Liver (tissue), 9 donors: ENCODE data around the gene ZNF366. TPM values are rescaled to one million over a fixed set of nuclear protein-coding genes. Genes with fewer than 3 reads are reported as not detected.

ENCODE experiments used
- DNase-seq: peaks from one replicate; pipeline ENCODE4 v3.0.0-alpha.2; 2017; ENCODE audit warnings: low spot score
- H3K27ac ChIP-seq, 2 donors: one replicate each; pipeline ENCODE4 v1.7.0; 2013; ENCODE audit warnings: inconsistent platforms in 2 of 2, low read length in 2 of 2, control low read depth in 1 of 2, low read depth in 1 of 2, mild to moderate bottlenecking in 1 of 2
- H3K27me3 ChIP-seq, 4 donors: one replicate each; pipeline versions ENCODE4 v1.6.1 to v1.7.0; 2013; ENCODE audit warnings: low read length in 3 of 4, inconsistent platforms in 1 of 4, mild to moderate bottlenecking in 1 of 4, moderate library complexity in 1 of 4; ENCODE audit not compliant: control insufficient read depth in 4 of 4, insufficient read depth in 4 of 4
- H3K36me3 ChIP-seq, 4 donors: one replicate each; pipeline versions ENCODE4 v1.6.1 to v1.7.0; 2013; ENCODE audit warnings: low read length in 3 of 4, mild to moderate bottlenecking in 3 of 4, low read depth in 1 of 4, moderate library complexity in 1 of 4; ENCODE audit not compliant: control insufficient read depth in 4 of 4, insufficient read depth in 3 of 4
- H3K4me1 ChIP-seq, 4 donors: one replicate each; pipeline versions ENCODE4 v1.6.1 to v1.7.0; 2013; ENCODE audit warnings: low read length in 3 of 4, mild to moderate bottlenecking in 3 of 4, moderate library complexity in 1 of 4; ENCODE audit not compliant: control insufficient read depth in 4 of 4, insufficient read depth in 4 of 4
- H3K4me3 ChIP-seq, 3 donors: one replicate each; pipeline versions ENCODE4 v1.6.1 to v1.7.0; 2013; ENCODE audit warnings: low read length in 3 of 3, control low read depth in 1 of 3, low read depth in 1 of 3, mild to moderate bottlenecking in 1 of 3
- H3K9ac ChIP-seq, 2 donors: one replicate each; pipeline ENCODE4 v1.7.0; 2013; ENCODE audit warnings: low read length in 2 of 2, mild to moderate bottlenecking in 2 of 2, moderate library complexity in 2 of 2, control low read depth in 1 of 2, low read depth in 1 of 2
- H3K9me3 ChIP-seq, 4 donors: one replicate each; pipeline versions ENCODE4 v1.6.1 to v1.7.0; 2013; ENCODE audit warnings: low read length in 3 of 4; ENCODE audit not compliant: control insufficient read depth in 4 of 4
- CTCF ChIP-seq: fragments of 150-350 bp; IDR thresholded peaks from 2 replicates; pipeline ENCODE4 v1.5.1; 2017; ENCODE audit warnings: improper control_type of control experiment, low read depth, low read length; ENCODE audit not compliant: missing input control
- EGR1 ChIP-seq, 2 donors: IDR thresholded peaks; 2 replicates each; pipeline ENCODE4 v1.6.1; 2016 to 2018; ENCODE audit warnings: antibody characterized with exemption in 2 of 2, low read depth in 2 of 2
- GABPA ChIP-seq, 2 donors: IDR thresholded peaks in 1 of 2; conservative IDR thresholded peaks in 1 of 2; 2 replicates each; pipeline ENCODE4 v1.6.1; 2016; ENCODE audit warnings: antibody characterized with exemption in 2 of 2, mild to moderate bottlenecking in 1 of 2, moderate library complexity in 1 of 2
- HNF4A ChIP-seq, 2 donors: conservative IDR thresholded peaks; 2 replicates each; pipeline ENCODE4 v1.6.1; 2016; ENCODE audit warnings: antibody characterized with exemption in 2 of 2, mild to moderate bottlenecking in 2 of 2
- HNF4G ChIP-seq: IDR thresholded peaks from 2 replicates; pipeline ENCODE4 v1.6.1; 2016; ENCODE audit warnings: antibody characterized with exemption
- JUND ChIP-seq, 2 donors: IDR thresholded peaks; 2 replicates each; pipeline ENCODE4 v1.6.1; 2016; ENCODE audit warnings: antibody characterized with exemption in 2 of 2
- MAX ChIP-seq: IDR thresholded peaks from 2 replicates; pipeline ENCODE4 v1.6.1; 2016; ENCODE audit warnings: antibody characterized with exemption
- NR2F2 ChIP-seq: IDR thresholded peaks from 2 replicates; pipeline ENCODE4 v1.6.1; 2016; ENCODE audit warnings: antibody characterized with exemption
- RAD21 ChIP-seq, 2 donors: IDR thresholded peaks; 2 replicates each; pipeline ENCODE4 v1.6.1; 2016; ENCODE audit warnings: antibody characterized with exemption in 2 of 2, mild to moderate bottlenecking in 2 of 2
- REST ChIP-seq: IDR thresholded peaks from 2 replicates; pipeline ENCODE4 v1.6.1; 2016; ENCODE audit warnings: antibody characterized with exemption, mild to moderate bottlenecking
- SP1 ChIP-seq: IDR thresholded peaks from 2 replicates; pipeline ENCODE4 v1.6.1; 2018; ENCODE audit warnings: antibody characterized with exemption, mild to moderate bottlenecking
- TAF1 ChIP-seq: conservative IDR thresholded peaks from 2 replicates; pipeline ENCODE4 v1.6.1; 2016; ENCODE audit warnings: antibody characterized with exemption, mild to moderate bottlenecking
- ZBTB33 ChIP-seq: IDR thresholded peaks from 2 replicates; pipeline ENCODE4 v1.6.1; 2016; ENCODE audit warnings: antibody characterized with exemption
- polyA plus RNA-seq, 2 donors: library from polyadenylated mRNA; stranded (reverse) in 1 of 2; unstranded in 1 of 2; fragments of 200-250 nt in 1 of 2; fragments of >200 nt in 1 of 2; fragmentation: Nextera tagmentation in 1 of 2; extraction: Ambion mirVana in 1 of 2; gene quantifications; one replicate each; pipeline versions ENCODE4 v1.2.1 to v1.2.3, GENCODE V29; 2013 to 2015
- total RNA-seq, 2 donors: library from RNA; depleted of rRNA; stranded (reverse); fragments of >200 nt; gene quantifications; one replicate each; pipeline ENCODE4 v1.2.3, GENCODE V29; 2014
- TF ChIP-seq, protein P1 (sequence below): IDR thresholded peaks from 2 replicates; pipeline ENCODE4 v1.6.1; 2016; ENCODE audit warnings: antibody characterized with exemption
- donor health status: healthy.
- donor health status: healthy.
- donor health status: healthy.
- donor health status: healthy.
- donor health status: healthy.

Gene ZNF366
- total and polyA plus RNA-seq, 4 donors: 0.71 to 1.0 (median 0.75) TPM

DNA sequence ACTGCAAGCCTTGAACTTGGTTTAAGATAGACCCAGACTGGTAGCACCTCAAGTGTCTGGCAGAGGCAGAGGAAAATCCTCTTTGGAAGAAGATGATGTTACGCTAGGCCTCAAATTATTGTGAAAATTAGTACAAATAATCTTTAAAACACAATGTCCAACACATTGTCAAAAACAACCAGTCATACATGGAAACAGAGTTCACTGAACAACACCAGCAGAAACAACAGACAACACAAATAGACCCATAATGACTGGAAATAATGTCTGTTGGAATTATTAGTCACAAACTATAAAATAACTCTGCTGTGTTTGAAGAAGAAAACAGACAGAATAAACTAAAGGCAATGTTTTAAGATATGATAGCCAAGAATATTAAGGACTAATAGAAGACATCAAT, 15.4 kb upstream of the ZNF366 start (continued):
- TF ChIP-seq GABPA (IDR thresholded peaks at IDR 0.05 in 1 of 2, conservative IDR thresholded peaks at IDR 0.05 in 1 of 2): no peak

DNA sequence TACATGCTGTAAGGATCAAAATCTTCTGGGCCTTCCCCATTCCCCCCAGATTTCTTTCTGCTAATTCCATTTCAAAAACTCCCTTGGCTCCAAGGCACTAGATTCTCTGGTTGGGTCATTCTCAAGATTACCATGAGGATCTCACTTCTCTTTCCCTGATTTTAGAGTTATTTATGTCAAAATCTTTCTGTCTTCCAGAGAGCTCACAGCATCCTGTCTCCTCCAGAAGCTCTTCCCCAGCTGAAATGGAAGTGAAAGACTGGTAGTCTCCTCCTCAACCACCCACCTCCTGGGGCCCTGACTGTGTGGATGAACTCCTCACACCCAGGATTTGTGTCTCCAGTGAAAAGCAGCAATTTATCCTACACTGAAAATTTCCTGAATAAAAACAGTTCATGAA, 11.9 kb upstream of the ZNF366 start:
- H3K27ac ChIP-seq: no peak overlapping the region
- no peak overlapping the region for H3K9ac ChIP-seq
- no peak for DNase-seq

More for the DNA sequence above, 11.9 kb upstream of the ZNF366 start:
- TF ChIP-seq HNF4G (no peak), REST (no peak), ZBTB33 (no peak), MAX (no peak), NR2F2 (no peak), EGR1 (IDR thresholded peaks at IDR 0.05; ENCODE audit: low read depth in 2 of 2) (no peak), JUND (IDR thresholded peaks at IDR 0.05) (no peak), RAD21 (IDR thresholded peaks at IDR 0.05) (no peak), CTCF (no peak), HNF4A (conservative IDR thresholded peaks at IDR 0.05) (no peak), SP1 (no peak), TAF1 (no peak)
- TF ChIP-seq, protein P1, sequence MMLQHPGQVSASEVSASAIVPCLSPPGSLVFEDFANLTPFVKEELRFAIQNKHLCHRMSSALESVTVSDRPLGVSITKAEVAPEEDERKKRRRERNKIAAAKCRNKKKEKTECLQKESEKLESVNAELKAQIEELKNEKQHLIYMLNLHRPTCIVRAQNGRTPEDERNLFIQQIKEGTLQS: no peak
- H3K4me1 ChIP-seq: no peaks in the 10 kb centered on the region
- no peaks in the 10 kb centered on the region for H3K36me3 ChIP-seq
- peaks cover 0 to 5% (median 1%) of the 10 kb centered on the region in 4 donors for H3K9me3 ChIP-seq
- no peaks in the 10 kb centered on the region for H3K27me3 ChIP-seq
- H3K4me3 ChIP-seq: no peak overlapping the region
